ENCODE measurements around the gene METTL18. TPM values are rescaled to one million over a fixed set of nuclear protein-coding genes. Genes with fewer than 3 reads are reported as not detected.
A peak's percentile ranks its signal among the peaks of the same experiment; 100 is the strongest.

Gene METTL18
- total RNA-seq, 2 donors from 2014 or later, result 4.4 to 6.4 TPM

- H3K4me1 ChIP-seq, result no peaks in the 10 kb centered on the region
- intact Hi-C loops (cut with DNase I), result no loop called here
- H3K27ac ChIP-seq, result no peak overlapping the region
- H3K9me3 ChIP-seq, result no peaks in the 10 kb centered on the region
- H3K9ac ChIP-seq (ENCODE audit: low read depth in 2 of 2, low read length in 2 of 2), result no peak overlapping the region
- no peaks in the 10 kb centered on the region for H3K36me3 ChIP-seq
- no peaks in the 10 kb centered on the region for H3K27me3 ChIP-seq
- no peak for DNase-seq
- no peak overlapping the region for H3K4me3 ChIP-seq
- no peak for TF ChIP-seq CTCF (IDR thresholded peaks at IDR 0.05)
Observed at GRCh38 chr1:169779150-169779549, 15.6 kb downstream of the METTL18 start.

GRCh38 chr1:169776440-169776839 is 18.3 kb downstream of the METTL18 start:
- DNase-seq, result no peak
- Histone ChIP-seq H3K4me1 (no peaks in the 10 kb centered on the region), H3K9me3 (no peaks in the 10 kb centered on the region), H3K27me3 (no peaks in the 10 kb centered on the region), H3K9ac (ENCODE audit: low read depth in 2 of 2, low read length in 2 of 2) (no peak overlapping the region), H3K36me3 (no peaks in the 10 kb centered on the region), H3K27ac (no peak overlapping the region), H3K4me3 (no peak overlapping the region)
- intact Hi-C loops (cut with DNase I), result no loop called here
- TF ChIP-seq CTCF (IDR thresholded peaks at IDR 0.05), result no peak

- Histone ChIP-seq H3K4me1 (peaks cover 4% of the 10 kb centered on the region), H3K9me3 (no peaks in the 10 kb centered on the region), H3K27ac (no peak overlapping the region), H3K27me3 (no peaks in the 10 kb centered on the region), H3K9ac (ENCODE audit: low read depth in 2 of 2, low read length in 2 of 2) (no peak overlapping the region), H3K4me3 (no peak overlapping the region), H3K36me3 (no peaks in the 10 kb centered on the region)
- intact Hi-C loops (cut with DNase I), result no loop called here
- no peak for TF ChIP-seq CTCF (IDR thresholded peaks at IDR 0.05)
- no peak for DNase-seq
Observed at GRCh38 chr1:169768161-169768560, 26.5 kb downstream of the METTL18 start.

- TF ChIP-seq CTCF (IDR thresholded peaks at IDR 0.05), result no peak
- Histone ChIP-seq H3K27me3 (no peaks in the 10 kb centered on the region), H3K4me3 (no peak overlapping the region), H3K36me3 (no peaks in the 10 kb centered on the region), H3K4me1 (peaks cover 4% of the 10 kb centered on the region), H3K9me3 (no peaks in the 10 kb centered on the region), H3K27ac (no peak overlapping the region), H3K9ac (ENCODE audit: low read depth in 2 of 2, low read length in 2 of 2) (no peak overlapping the region)
- DNase-seq, result peak; percentile 45
- intact Hi-C loops (cut with DNase I), result no loop called here
Observed at GRCh38 chr1:169765580-169766331, 29.0 kb downstream of the METTL18 start.

- H3K9ac ChIP-seq (ENCODE audit: low read depth in 2 of 2, low read length in 2 of 2), result no peak overlapping the region
- H3K4me1 ChIP-seq, result peaks cover 4% of the 10 kb centered on the region
- intact Hi-C loops (cut with DNase I), result no loop called here
- DNase-seq, result no peak
- no peaks in the 10 kb centered on the region for H3K36me3 ChIP-seq
- no peaks in the 10 kb centered on the region for H3K27me3 ChIP-seq
- H3K9me3 ChIP-seq, result no peaks in the 10 kb centered on the region
- H3K4me3 ChIP-seq, result no peak overlapping the region
- no peak for TF ChIP-seq CTCF (IDR thresholded peaks at IDR 0.05)
- H3K27ac ChIP-seq, result no peak overlapping the region
Observed at GRCh38 chr1:169764919-169765318, 29.8 kb downstream of the METTL18 start.
